GM19023 (cell line): Measurements from ENCODE around the gene ZBTB8B.
"Not testable (repeated sequence)": the region's sequence is repeated elsewhere in the genome, so short reads cannot be mapped to it uniquely, and the experiment has no call there.

Experiments used
- ATAC-seq: cut with Tn5 transposase; IDR thresholded peaks from one replicate; pipeline ENCODE4 v1.9.1; 2021; ENCODE audit warnings: mild to moderate bottlenecking, moderate library complexity; ENCODE audit not compliant: unreplicated experiment

ZBTB8B gene

DNA sequence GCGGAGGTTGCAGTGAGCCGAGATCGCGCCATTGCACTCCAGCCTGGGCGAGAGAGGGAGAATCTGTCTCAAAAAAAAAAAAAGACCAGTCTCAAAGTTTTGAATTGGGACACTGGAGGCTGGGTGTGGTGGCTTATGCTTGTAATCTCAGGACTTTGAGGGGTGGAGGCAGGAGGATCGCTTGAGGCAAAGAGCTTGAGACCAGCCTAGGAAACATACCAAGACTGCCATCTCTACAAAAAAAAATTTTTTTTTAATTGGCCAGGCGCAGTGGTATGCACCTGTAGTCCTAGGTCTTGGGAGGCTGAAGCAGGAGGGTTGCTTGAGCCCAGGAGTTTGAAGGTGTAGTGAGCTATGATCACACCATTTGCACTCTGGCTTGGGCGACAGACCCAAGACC lies 3.9 kb downstream of the ZBTB8B start:
- ATAC-seq: no peak

DNA sequence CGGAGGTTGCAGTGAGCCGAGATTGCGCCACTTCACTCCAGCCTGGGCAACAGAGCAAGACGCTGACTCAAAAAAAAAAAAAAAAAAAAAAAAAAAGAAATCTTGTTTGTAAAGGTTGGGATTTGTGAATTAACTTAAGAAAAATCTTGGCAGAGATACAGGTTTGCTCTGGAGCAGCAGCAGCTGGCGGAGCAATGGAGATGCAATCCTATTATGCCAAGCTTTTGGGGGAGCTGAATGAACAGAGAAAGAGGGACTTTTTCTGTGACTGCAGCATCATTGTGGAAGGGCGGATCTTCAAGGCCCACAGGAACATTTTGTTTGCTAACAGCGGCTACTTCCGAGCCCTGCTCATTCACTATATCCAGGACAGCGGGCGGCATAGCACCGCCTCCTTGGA lies 5.6 kb downstream of the ZBTB8B start:
- ATAC-seq: no peak

GRCh38 chr1:32470991-32471694 lies 6.3 kb downstream of the ZBTB8B start:
- no peak for ATAC-seq

DNA sequence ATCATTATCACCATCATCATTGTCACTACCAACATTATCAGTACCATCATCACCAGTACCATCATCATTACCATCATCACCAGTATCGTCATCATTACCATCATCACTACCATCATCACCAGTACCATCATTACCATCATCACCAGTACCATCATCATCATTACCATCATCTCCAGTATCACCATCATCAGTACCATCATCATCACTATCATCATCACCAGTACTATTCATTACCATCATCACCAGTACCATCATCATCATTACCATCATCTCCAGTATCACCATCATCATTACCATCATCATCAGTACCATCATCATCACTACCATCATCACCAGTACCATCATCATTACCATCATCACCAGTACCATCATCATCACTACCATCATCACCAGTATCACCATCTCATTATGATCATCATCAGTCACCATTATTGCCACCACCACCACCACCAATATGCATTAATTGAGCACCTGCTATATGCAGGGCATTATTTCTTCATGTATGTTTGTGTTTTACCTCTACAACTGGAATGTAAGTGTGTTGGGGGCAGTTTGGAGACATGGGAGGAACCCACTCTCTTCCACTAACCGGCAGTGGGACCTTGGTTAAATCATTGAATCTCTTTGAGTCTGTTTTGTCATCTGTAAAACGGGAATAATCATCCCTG lies 7.0 kb downstream of the ZBTB8B start:
- no peak for ATAC-seq

DNA sequence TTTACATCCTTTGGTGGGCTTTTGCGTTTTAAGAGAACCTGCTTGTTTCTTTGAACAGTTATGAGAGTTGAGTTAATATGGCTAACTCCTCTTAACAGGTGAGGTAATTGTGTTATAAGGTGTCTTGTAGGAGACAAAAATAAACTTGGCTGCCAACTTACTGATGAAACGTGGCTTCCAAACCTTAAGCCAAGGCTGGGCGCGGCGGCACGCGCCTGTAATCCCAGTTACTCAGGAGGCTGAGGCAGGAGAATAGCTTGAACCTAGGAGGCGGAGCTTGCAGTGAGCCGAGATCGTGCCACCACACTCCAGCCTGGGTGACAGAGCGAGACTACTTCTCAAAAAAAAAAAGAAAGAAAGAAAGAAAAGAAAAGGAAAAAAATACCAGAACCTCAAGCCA lies 8.1 kb downstream of the ZBTB8B start:
- ATAC-seq: not testable (repeated sequence)

DNA sequence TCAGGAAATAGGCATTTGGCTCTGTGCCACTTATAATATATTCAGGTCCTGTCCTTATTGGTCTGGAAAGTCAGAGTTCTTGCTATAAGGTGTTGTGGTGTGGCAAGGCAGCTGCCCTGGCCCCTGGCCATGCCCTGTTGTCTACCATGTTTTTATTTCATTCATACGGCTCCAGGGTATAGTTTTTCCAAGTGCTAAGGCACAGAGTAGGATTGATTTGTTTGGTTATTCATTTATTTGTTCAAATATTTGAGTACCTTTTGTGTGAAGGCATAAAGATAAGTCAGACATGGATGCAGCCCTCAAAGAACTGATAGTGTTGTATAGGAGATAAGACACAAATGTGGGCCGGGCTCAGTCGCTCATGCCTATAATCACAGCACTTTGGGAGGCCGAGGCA lies 10.1 kb downstream of the ZBTB8B start:
- ATAC-seq: no peak

DNA sequence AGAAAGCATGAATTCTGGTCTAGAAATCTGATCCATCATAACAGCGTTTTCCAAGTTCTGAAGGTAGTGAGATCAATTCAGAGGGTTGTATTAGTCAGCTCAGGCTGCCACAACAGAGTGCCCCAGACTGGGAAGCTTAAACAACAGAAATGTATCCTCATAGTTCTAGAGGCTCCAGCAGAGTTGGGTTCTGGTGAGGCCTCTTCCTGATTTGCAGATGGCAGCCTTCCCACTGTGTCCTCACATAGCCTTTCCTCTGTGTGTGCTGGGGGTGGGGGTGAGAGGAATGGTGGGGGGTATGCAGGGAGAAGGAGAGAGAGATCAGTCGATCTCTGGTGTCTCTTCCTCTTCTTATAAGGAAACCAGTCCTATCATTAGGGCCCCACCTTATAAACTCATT lies 15.1 kb downstream of the ZBTB8B start:
- no peak for ATAC-seq

DNA sequence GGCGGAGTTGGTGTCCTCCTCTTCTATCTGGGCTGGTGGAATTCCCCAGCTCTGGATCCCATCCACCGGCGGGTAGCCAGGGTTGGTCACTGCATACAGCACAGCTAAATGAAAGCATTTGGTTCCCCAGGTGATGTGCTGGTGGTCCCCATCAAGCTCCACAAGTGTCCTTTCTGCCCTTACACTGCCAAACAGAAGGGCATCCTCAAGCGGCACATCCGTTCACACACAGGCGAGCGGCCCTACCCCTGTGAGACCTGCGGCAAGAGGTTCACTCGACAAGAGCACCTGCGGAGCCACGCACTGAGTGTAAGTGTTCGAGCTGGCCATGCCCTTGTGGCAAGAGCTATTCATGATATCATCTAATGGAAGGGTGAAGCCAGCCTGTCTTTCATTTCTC lies 15.9 kb downstream of the ZBTB8B start:
- no peak for ATAC-seq

- ATAC-seq: not testable (repeated sequence)
Measured at GRCh38 chr1:32481788-32482187, 16.9 kb downstream of the ZBTB8B start.

DNA sequence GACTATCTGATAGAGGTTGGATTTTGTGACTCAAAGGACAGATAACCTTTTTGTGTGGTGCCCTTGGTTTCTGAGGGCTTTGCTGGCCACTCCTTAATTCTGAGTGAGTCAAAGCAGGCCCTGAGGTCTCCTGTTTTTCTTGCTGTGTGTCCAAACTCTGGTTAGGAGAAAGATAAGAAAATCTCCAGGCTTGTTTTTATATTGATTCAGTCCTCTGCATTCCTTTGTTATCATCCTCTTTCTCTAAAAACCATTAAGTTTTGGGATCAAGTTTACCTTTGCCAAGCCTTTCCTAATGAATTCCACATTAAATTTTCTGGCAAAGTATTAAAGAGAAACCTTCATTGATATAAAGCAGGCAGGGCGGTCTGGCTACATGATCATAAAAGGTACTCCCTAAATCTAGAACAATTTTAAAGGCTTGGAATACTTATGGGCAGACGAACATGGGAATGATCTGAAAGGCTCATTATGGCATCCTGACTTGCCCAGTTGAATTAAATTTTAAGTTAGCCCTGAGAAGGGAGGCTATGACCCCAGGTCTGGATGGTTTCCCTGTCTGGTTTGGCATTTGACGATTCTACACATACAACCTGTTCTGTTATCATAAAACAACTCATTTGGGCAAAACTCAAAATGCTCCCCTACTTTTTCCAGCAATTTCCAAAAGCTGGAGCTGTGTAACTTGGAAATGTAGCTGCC lies 20.8 kb downstream of the ZBTB8B start:
- ATAC-seq: no peak

DNA sequence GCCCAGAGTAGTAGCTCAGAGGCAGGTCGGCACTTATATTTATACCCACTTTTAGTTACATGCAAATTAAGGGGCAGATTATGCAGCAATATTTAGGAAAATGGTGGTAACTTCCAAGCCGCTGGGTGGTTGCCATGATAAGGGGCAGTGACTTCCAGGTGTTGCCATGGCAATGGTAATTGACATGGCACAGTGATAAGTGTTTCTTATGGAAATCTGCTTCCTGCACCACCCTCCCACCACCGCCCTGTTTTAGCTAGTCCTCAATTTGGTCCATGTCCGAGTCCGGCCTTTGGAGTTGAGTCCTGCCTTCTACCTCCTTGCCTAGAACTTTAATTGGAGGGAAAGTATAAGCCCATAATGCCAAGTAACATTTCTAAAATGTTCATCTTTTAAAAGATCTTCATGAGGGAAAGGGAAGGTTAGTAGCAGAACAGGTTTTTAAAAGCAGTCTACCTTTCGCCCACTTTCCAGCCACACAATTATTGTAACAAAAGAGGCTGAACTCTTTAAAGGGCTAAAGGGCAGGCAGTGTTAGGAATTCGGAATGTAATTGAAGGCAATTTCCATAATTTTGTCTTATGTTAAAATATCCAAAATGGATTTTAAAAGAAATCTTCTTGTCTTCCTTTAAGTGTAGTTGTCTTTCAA lies 21.7 kb downstream of the ZBTB8B start:
- no peak for ATAC-seq

- no peak for ATAC-seq
Measured at GRCh38 chr1:32487182-32487581, 22.3 kb downstream of the ZBTB8B start.

- no peak for ATAC-seq
Measured at GRCh38 chr1:32489774-32490454, 25.0 kb downstream of the ZBTB8B start.

- ATAC-seq: no peak
Measured at GRCh38 chr1:32491386-32491785, 26.5 kb downstream of the ZBTB8B start.

DNA sequence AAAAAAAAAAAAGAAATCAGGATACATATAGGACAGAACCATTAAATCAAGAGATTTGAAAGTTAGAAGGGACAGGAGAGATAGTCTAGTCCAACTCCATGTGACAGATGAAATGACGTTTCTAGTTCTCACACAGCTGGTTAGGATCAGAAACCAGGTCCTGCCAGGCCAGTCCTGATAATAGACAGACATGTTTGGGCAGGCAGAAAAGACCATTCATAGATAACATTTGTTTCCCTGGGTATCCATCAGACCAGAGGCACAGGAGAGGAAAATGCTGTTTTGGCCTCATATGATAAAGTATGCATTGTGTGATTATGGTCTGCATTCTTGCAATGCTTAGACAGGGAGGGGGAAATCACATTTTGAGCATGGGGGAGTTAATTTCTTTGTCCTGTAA lies 29.3 kb downstream of the ZBTB8B start:
- no peak for ATAC-seq

DNA sequence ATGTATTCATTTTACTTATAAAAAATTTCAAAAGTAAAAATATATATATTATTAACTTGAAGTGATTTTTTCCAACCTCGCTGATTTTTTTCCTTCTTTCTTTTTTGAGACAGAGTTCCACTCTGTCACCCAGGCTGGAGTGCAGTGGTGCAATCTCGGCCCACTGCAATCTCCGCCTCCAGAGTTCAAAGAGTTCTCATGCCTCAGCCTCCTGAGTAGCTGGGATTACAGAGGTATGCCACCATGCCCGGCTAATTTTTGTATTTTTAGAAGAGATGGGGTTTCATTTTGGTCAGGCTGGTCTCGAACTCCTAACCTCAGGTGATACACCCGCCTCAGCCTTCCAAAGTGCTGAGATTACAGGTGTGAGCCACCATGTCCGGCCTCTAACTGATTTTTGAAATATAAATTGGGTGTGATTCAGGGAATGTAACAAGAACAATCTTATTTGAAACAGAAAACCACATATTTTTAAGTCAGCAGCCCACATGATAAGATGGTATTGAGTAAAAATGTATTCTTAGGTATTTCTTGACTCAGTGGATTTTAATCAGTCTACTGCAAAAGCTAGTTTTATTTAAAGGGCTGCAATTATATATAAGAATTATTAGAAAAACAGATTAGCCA lies 30.0 kb downstream of the ZBTB8B start:
- no peak for ATAC-seq

GRCh38 chr1:32496127-32496526 lies 31.3 kb downstream of the ZBTB8B start:
- ATAC-seq: no peak

GRCh38 chr1:32498751-32499150 lies 33.9 kb downstream of the ZBTB8B start:
- ATAC-seq: no peak

GRCh38 chr1:32500387-32501209 lies 35.7 kb downstream of the ZBTB8B start:
- ATAC-seq: no peak

DNA sequence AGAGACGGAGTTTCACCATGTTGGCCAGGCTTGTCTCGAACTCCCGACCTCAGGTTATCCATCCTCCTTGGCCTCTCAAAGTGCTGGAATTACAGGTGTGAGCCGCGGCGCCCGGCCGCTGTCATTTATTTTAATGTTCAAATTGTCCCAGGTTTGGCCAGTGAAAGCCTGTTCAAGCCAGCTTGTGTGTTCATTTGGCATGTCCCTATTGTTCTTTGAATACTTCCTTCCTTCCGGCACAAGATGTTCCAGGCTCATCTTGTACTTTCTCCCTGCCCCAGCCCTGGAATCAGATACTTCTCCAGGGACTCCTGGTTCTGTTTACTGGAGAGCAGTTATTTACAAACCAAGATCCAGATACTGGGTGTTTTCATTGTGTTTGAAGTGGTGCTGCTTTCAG lies 37.0 kb downstream of the ZBTB8B start:
- ATAC-seq: no peak
